Measurements from ENCODE around the gene INSR. TPM values are rescaled to one million over a fixed set of nuclear protein-coding genes. Genes with fewer than 3 reads are reported as not detected.

The INSR gene
- total RNA-seq (2014; rRNA removed; shearing (Covaris generic)), result 52.1 and 55.2 TPM in 2 replicates
- polyA plus RNA-seq (2016; fragmentation: Nextera tagmentation; extraction: Ambion mirVana), result 17.3 and 19.2 TPM in 2 replicates
- long read RNA-seq, partial matches to known transcripts, result 1 of 15 reads
- long read RNA-seq, other reads (novel, unspliced or antisense), result 14 of 15 reads

- H3K36me3 ChIP-seq (ENCODE audit: insufficient read depth), result no peaks in the 10 kb centered on the region
- H4K20me1 ChIP-seq (replicated peaks; ENCODE audit: insufficient read depth), result peaks cover 8% of the 10 kb centered on the region
- peaks cover 8% of the 10 kb centered on the region; the same call in 1 of the 2 replicates for H3K27me3 ChIP-seq (ENCODE audit: insufficient read depth)
- H3K9me2 ChIP-seq (ENCODE audit: insufficient read depth), result no peaks in the 10 kb centered on the region
- peaks cover 16% of the 10 kb centered on the region for H3K4me1 ChIP-seq (ENCODE audit: insufficient read depth)
- Mint-ChIP-seq H3K4me3 (peak within 1 kb of the TSS; percentile 76), H3K27me3 (ENCODE audit: insufficient read depth, low read depth, poor library complexity) (peaks cover 16% of the 10 kb centered on the region), H3K4me1 (peaks cover 20% of the 10 kb centered on the region), H3K9me3 (no peaks in the 10 kb centered on the region), H3K36me3 (ENCODE audit: low read depth) (no peaks in the 10 kb centered on the region), H3K27ac (no peak within 1 kb of the TSS)
- no peak within 1 kb of the TSS for H3K27ac ChIP-seq (ENCODE audit: low read depth)
- peak within 1 kb of the TSS; percentile 93 for H3K4me2 ChIP-seq
- H3K79me2 ChIP-seq (replicated peaks; ENCODE audit: insufficient read depth), result peaks cover 39% of the 10 kb centered on the region
- ATAC-seq (peak; percentile 84), DNase-seq (ENCODE audit: low spot score) (peak; percentile 93)
- H3K4me3 ChIP-seq, result peak within 1 kb of the TSS; percentile 78
- TF ChIP-seq POLR2AphosphoS5 (IDR thresholded peaks at IDR 0.05; ENCODE audit: low read depth) (peak; percentile 46), REST (IDR thresholded peaks at IDR 0.05; ENCODE audit: unreplicated experiment) (no peak), JUNB (IDR thresholded peaks at IDR 0.05; ENCODE audit: unreplicated experiment) (no peak), NANOG (IDR thresholded peaks at IDR 0.05; ENCODE audit: borderline replicate concordance) (no peak), ZNF114 (CRISPR knock-in tag; IDR thresholded peaks at IDR 0.05) (no peak), CREB1 (CRISPR knock-in tag; IDR thresholded peaks at IDR 0.05; ENCODE audit: low read depth) (0 out of 2 replicates have a peak, but pooled peaks have one; percentile 46)
- 0 out of 2 replicates have a peak, but pooled peaks cover 6% of the 10 kb centered on the region for H3F3A ChIP-seq (replicated peaks; ENCODE audit: low read depth)
- H2AFZ ChIP-seq, result peak within 1 kb of the TSS; percentile 96
Measured at GRCh38 chr19:7293762-7294557, at the start of gene INSR. Gene INSR, minus strand, starts transcription at chr19:7294414. Its CDS starts 523 bp downstream, at chr19:7293891.

- H3K27ac Mint-ChIP-seq, result no peak overlapping the region
- Histone ChIP-seq H3K27ac (ENCODE audit: low read depth) (no peak overlapping the region), H3K79me2 (replicated peaks; ENCODE audit: insufficient read depth) (no peaks in the 10 kb centered on the region), H3K4me3 (no peak overlapping the region), H3K9me2 (ENCODE audit: insufficient read depth) (no peaks in the 10 kb centered on the region), H2AFZ (no peak overlapping the region), H3K4me1 (ENCODE audit: insufficient read depth) (no peaks in the 10 kb centered on the region), H3F3A (replicated peaks; ENCODE audit: low read depth) (no peaks in the 10 kb centered on the region), H3K27me3 (ENCODE audit: insufficient read depth) (no peaks in the 10 kb centered on the region), H3K4me2 (no peak overlapping the region), H3K36me3 (ENCODE audit: insufficient read depth) (no peaks in the 10 kb centered on the region), H4K20me1 (replicated peaks; ENCODE audit: insufficient read depth) (no peaks in the 10 kb centered on the region)
- no peak overlapping the region for H3K4me3 Mint-ChIP-seq
- no peak for ATAC-seq
- H3K36me3 Mint-ChIP-seq (ENCODE audit: low read depth), result no peaks in the 10 kb centered on the region
- peaks cover 7% of the 10 kb centered on the region for H3K27me3 Mint-ChIP-seq (ENCODE audit: insufficient read depth, low read depth, poor library complexity)
- H3K4me1 Mint-ChIP-seq, result peaks cover 4% of the 10 kb centered on the region; the same call in 2 of the 3 replicates
- no peaks in the 10 kb centered on the region; the same call in 2 of the 3 replicates for H3K9me3 Mint-ChIP-seq
- DNase-seq (ENCODE audit: low spot score), result no peak
- no peak for TF ChIP-seq ZNF331 (CRISPR knock-in tag; IDR thresholded peaks at IDR 0.05; ENCODE audit: low read depth)
- no peak for TF ChIP-seq ZNF462 (CRISPR knock-in tag; IDR thresholded peaks at IDR 0.05)
- no peak for TF ChIP-seq CTCF (conservative IDR thresholded peaks at IDR 0.05; ENCODE audit: low read depth in 2 of 2)
Measured at GRCh38 chr19:7342143-7342542, 47.9 kb upstream of the INSR start.
